Frontal cortex (tissue), 4 donors: ENCODE results near the gene CD99L2. TPM values are rescaled to one million over a fixed set of nuclear protein-coding genes. Genes with fewer than 3 reads are reported as not detected.
"Not testable (repeated sequence)": the region's sequence is repeated elsewhere in the genome, so short reads cannot be mapped to it uniquely, and the experiment has no call there.

Experiments
- DNase-seq, 2 donors: peaks; one replicate each; pipeline ENCODE4 v3.0.0; 2012; ENCODE audit warnings: low spot score in 2 of 2
- FAIRE-seq: peaks from 2 replicates; lab custom pipeline; 2012; peaks lifted over from hg19 to GRCh38; lab: Jason Lieb, UNC
- total RNA-seq: library from RNA; depleted of rRNA; stranded (reverse); fragments of >200 nt; gene quantifications from one replicate; pipeline ENCODE4 v1.2.3, GENCODE V29; 2014
- donor health status: control.
- donor health status: control.
- donor health status: control.

The CD99L2 gene
- total RNA-seq, 1 donor from 2014 or later = 33.0 TPM

GRCh38 chrX:150863191-150863590 is 35.3 kb downstream of the CD99L2 start:
- FAIRE-seq = no peak
- DNase-seq = no peak

GRCh38 chrX:150857453-150857852 is 41.0 kb downstream of the CD99L2 start:
- DNase-seq (no peak), FAIRE-seq (no peak)

- no peak for DNase-seq
- FAIRE-seq = no peak
These were observed 41.7 kb downstream of the CD99L2 start for GRCh38 chrX:150856785-150857184.

- DNase-seq (no peak), FAIRE-seq (no peak)
These were observed 42.4 kb downstream of the CD99L2 start for GRCh38 chrX:150856101-150856500.

- DNase-seq (no peak), FAIRE-seq (no peak)
These were observed 43.6 kb downstream of the CD99L2 start for GRCh38 chrX:150854856-150855255.

GRCh38 chrX:150849996-150850720 is 48.3 kb downstream of the CD99L2 start:
- DNase-seq (no peak), FAIRE-seq (no peak)

GRCh38 chrX:150849486-150849885 is 49.0 kb downstream of the CD99L2 start:
- DNase-seq (no peak), FAIRE-seq (no peak)

- FAIRE-seq (no peak), DNase-seq (no peak)
These were observed 49.5 kb downstream of the CD99L2 start for GRCh38 chrX:150848914-150849365.

GRCh38 chrX:150847088-150847487 is 51.4 kb downstream of the CD99L2 start:
- DNase-seq (no peak), FAIRE-seq (no peak)

- FAIRE-seq (no peak), DNase-seq (no peak)
These were observed 52.3 kb downstream of the CD99L2 start for GRCh38 chrX:150846130-150846529.

- DNase-seq (no peak), FAIRE-seq (no peak)
These were observed 53.4 kb downstream of the CD99L2 start for GRCh38 chrX:150845091-150845490.

- no peak for DNase-seq
- FAIRE-seq = no peak
These were observed 54.5 kb downstream of the CD99L2 start for GRCh38 chrX:150844016-150844415.

- FAIRE-seq (no peak), DNase-seq (no peak)
These were observed 56.2 kb downstream of the CD99L2 start for GRCh38 chrX:150842198-150842685.

- DNase-seq (no peak), FAIRE-seq (no peak)
These were observed 56.8 kb downstream of the CD99L2 start for GRCh38 chrX:150841456-150842197.

- no peak for DNase-seq
- FAIRE-seq = no peak
These were observed 60.6 kb downstream of the CD99L2 start for GRCh38 chrX:150837845-150838244.

- FAIRE-seq (no peak), DNase-seq (no peak)
These were observed 63.8 kb downstream of the CD99L2 start for GRCh38 chrX:150834695-150835094.

GRCh38 chrX:150833454-150834056 is 64.9 kb downstream of the CD99L2 start:
- FAIRE-seq (no peak), DNase-seq (no peak)

- FAIRE-seq = no peak
- DNase-seq = no peak
These were observed 66.6 kb downstream of the CD99L2 start for GRCh38 chrX:150831863-150832262.

GRCh38 chrX:150828785-150829184 is 69.7 kb downstream of the CD99L2 start:
- DNase-seq (no peak), FAIRE-seq (no peak)

GRCh38 chrX:150824352-150824751 is 74.1 kb downstream of the CD99L2 start:
- DNase-seq, FAIRE-seq: not testable (repeated sequence)

GRCh38 chrX:150823826-150824225 is 74.6 kb downstream of the CD99L2 start:
- FAIRE-seq = not testable (repeated sequence)

More at GRCh38 chrX:150823826-150824225, 74.6 kb downstream of the CD99L2 start:
- not testable (repeated sequence) for DNase-seq
